PC-3 (cell line): ENCODE results near the gene SPATA18. TPM values are rescaled to one million over a fixed set of nuclear protein-coding genes. Genes with fewer than 3 reads are reported as not detected.

Source experiments
- ATAC-seq: fragments of 200-7000 bp; cut with Tn5 transposase; 2 replicates; pipeline ENCODE4 v1.9.1; 2020; ENCODE audit warnings: mild to moderate bottlenecking, moderate library complexity
- BruUV-seq: library from RNA; stranded (reverse); fragments of 400-500 nt; replicated peaks from 2 replicates; lab custom pipeline; 2021; lab: Mats Ljungman, UMichigan
- CTCF ChIA-PET: fragments of 300-600 bp; sonication (Branson Sonifier 250); formaldehyde crosslinking; loops from one replicate; lab custom pipeline; 2022; ENCODE audit warnings: antibody characterized with exemption; lab: Charles Lee
- POLR2A ChIA-PET: fragments of 300-600 bp; sonication (Branson Sonifier 250); formaldehyde crosslinking; loops from one replicate; lab custom pipeline; 2022; ENCODE audit warnings: antibody characterized with exemption; ENCODE audit not compliant: unreplicated experiment; lab: Charles Lee
- DNase-seq: peaks from one replicate; pipeline ENCODE4 v3.0.0-alpha.2; 2015
- H2AFZ ChIP-seq: fragments of 300-600 bp; sonication (generic); 2 replicates; pipeline ENCODE4 v1.6.0; 2016; ENCODE audit warnings: antibody characterized with exemption, low read length
- H3F3A ChIP-seq: fragments of 300-600 bp; sonication (generic); one replicate; pipeline ENCODE4 v1.6.0; 2017; ENCODE audit warnings: antibody characterized with exemption, low read length, control low read depth, mild to moderate bottlenecking; ENCODE audit not compliant: unreplicated experiment
- H3K27ac ChIP-seq: fragments of 300-600 bp; sonication (generic); 2 replicates; pipeline ENCODE4 v1.5.1; 2016; ENCODE audit warnings: mild to moderate bottlenecking, low read length
- H3K27me3 ChIP-seq: fragments of 300-600 bp; sonication (generic); 2 replicates; pipeline ENCODE4 v1.6.1; 2016; ENCODE audit warnings: low read length, mixed read lengths
- H3K36me3 ChIP-seq: fragments of 300-600 bp; sonication (generic); 2 replicates; pipeline ENCODE4 v1.6.1; 2016; ENCODE audit warnings: low read depth, mixed run types, low read length, mixed read lengths
- H3K4me1 ChIP-seq: fragments of 300-600 bp; sonication (generic); 2 replicates; pipeline ENCODE4 v1.5.1; 2016; ENCODE audit warnings: low read length; ENCODE audit not compliant: insufficient read depth
- H3K4me2 ChIP-seq: fragments of 300-600 bp; sonication (generic); 2 replicates; pipeline ENCODE4 v1.6.0; 2016; ENCODE audit warnings: low read length
- H3K4me3 ChIP-seq: fragments of 300-600 bp; sonication (generic); 2 replicates; pipeline ENCODE4 v1.5.1; 2016; ENCODE audit warnings: mild to moderate bottlenecking, low read length, mixed read lengths
- H3K79me2 ChIP-seq: fragments of 300-600 bp; sonication (generic); 2 replicates; pipeline ENCODE4 v1.6.1; 2017; ENCODE audit warnings: low read length, mixed read lengths
- H3K9ac ChIP-seq: fragments of 300-600 bp; sonication (generic); 2 replicates; pipeline ENCODE4 v1.6.0; 2016; ENCODE audit warnings: mild to moderate bottlenecking, low read length
- H3K9me2 ChIP-seq: fragments of 300-600 bp; sonication (generic); replicated peaks from 2 replicates; pipeline ENCODE4 v1.6.1; 2016; ENCODE audit warnings: mixed run types, low read length, mixed read lengths
- H3K9me3 ChIP-seq: fragments of 300-600 bp; sonication (generic); 2 replicates; pipeline ENCODE4 v1.6.1; 2016; ENCODE audit warnings: low read length, mixed read lengths
- H4K20me1 ChIP-seq: fragments of 300-600 bp; sonication (generic); 2 replicates; pipeline ENCODE4 v1.6.1; 2016; ENCODE audit warnings: low read length, mixed read lengths
- EZH2 ChIP-seq: fragments of 300-600 bp; sonication (generic); IDR thresholded peaks from one replicate; pipeline ENCODE4 v1.6.1; 2017; ENCODE audit warnings: antibody characterized with exemption, mild to moderate bottlenecking, low read length; ENCODE audit not compliant: unreplicated experiment
- EZH2phosphoT487 ChIP-seq: fragments of 300-600 bp; sonication (generic); IDR thresholded peaks from 2 replicates; pipeline ENCODE4 v1.6.1; 2018; ENCODE audit warnings: mild to moderate bottlenecking, antibody characterized with exemption, low read length, borderline replicate concordance
- intact Hi-C: fragments of 100-400 bp; cut with micrococcal nuclease; formaldehyde crosslinking; loops from 2 replicates; pipeline ENCODE4 v1.9.0; 2023
- total RNA-seq: library from RNA; depleted of rRNA; stranded (reverse); fragments of >200 nt; gene quantifications from 2 replicates; pipeline ENCODE4 v1.2.3, GENCODE V29; 2014
- TF ChIP-seq, protein P1 (sequence below): fragments of 300-600 bp; sonication (generic); conservative IDR thresholded peaks from 2 replicates; pipeline ENCODE4 v1.5.1; 2017; ENCODE audit warnings: antibody characterized with exemption, low read depth, mild to moderate bottlenecking, low read length

Gene SPATA18
- total RNA-seq, 1 experiment from 2014 or later: not detected

DNA sequence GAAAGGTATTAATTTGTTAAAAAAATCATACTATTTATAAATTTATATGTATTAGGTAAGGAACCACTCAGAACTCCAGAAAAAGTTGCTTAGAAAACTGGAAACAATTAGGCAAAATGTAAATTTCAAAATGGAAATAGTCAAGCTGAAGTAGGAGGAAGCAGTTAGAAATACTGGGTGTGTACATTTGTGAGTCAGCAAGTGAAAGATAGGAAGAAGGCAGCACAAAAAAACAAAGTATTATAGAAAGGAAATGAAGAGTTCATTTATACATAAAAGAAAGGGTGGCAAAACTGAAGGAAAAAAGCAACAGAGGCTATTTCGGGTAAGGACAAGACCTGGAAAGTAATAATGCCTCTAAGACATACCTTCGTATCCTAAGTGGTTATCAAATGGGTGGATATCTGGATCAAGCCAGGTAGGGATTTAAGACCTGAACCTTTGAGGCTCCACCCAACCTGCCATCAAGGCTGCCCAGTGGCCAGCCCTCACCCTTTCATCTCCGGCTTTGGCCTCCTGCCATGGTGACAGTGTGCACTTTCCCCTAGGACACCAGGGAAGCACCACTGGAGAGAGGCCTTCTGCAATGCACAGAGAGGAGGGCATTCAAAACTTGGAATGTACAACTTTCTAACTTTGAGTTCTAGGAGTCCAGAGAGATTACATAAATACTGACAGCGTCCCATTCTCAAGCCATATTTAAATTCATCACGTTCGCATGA, 31.0 kb upstream of the SPATA18 start, which contains the start of gene LRRC66:
LRRC66 (minus strand) TSS at position 428 of the 722 bp plus-strand sequence. CDS start 2,750 bp downstream, outside the sequence.
- peaks cover 3% of the 10 kb centered on the region for H3F3A ChIP-seq
- H2AFZ ChIP-seq: peak within 1 kb of the TSS; percentile 56
- peak within 1 kb of the TSS; percentile 60 for H3K27ac ChIP-seq
- no TSS peak for BruUV-seq
- H4K20me1 ChIP-seq: no peaks in the 10 kb centered on the region
- DNase-seq (peak; percentile 83), ATAC-seq (peak; percentile 95)
- peak within 1 kb of the TSS; percentile 75 for H3K4me2 ChIP-seq
- no peaks in the 10 kb centered on the region for H3K27me3 ChIP-seq
- peaks cover 12% of the 10 kb centered on the region; the same call in 1 of the 2 replicates for H3K36me3 ChIP-seq
- no peak for TF ChIP-seq EZH2phosphoT487
- TF ChIP-seq, protein P1, sequence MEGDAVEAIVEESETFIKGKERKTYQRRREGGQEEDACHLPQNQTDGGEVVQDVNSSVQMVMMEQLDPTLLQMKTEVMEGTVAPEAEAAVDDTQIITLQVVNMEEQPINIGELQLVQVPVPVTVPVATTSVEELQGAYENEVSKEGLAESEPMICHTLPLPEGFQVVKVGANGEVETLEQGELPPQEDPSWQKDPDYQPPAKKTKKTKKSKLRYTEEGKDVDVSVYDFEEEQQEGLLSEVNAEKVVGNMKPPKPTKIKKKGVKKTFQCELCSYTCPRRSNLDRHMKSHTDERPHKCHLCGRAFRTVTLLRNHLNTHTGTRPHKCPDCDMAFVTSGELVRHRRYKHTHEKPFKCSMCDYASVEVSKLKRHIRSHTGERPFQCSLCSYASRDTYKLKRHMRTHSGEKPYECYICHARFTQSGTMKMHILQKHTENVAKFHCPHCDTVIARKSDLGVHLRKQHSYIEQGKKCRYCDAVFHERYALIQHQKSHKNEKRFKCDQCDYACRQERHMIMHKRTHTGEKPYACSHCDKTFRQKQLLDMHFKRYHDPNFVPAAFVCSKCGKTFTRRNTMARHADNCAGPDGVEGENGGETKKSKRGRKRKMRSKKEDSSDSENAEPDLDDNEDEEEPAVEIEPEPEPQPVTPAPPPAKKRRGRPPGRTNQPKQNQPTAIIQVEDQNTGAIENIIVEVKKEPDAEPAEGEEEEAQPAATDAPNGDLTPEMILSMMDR: no peak
- no peak for TF ChIP-seq EZH2
- no peaks in the 10 kb centered on the region for H3K79me2 ChIP-seq
- POLR2A ChIA-PET: no interaction called here
- intact Hi-C loops: loop anchor here (2.0 kb wide), 1 partner anchor 125 kb away; no protein-coding TSS in a partner anchor
- H3K4me3 ChIP-seq: peak within 1 kb of the TSS; percentile 29; the same call in 1 of the 2 replicates
- no peak within 1 kb of the TSS; the same call in 1 of the 2 replicates for H3K9ac ChIP-seq
- H3K9me2 ChIP-seq: no peaks in the 10 kb centered on the region
- H3K4me1 ChIP-seq: peaks cover 19% of the 10 kb centered on the region
- no peaks in the 10 kb centered on the region for H3K9me3 ChIP-seq
- CTCF ChIA-PET: interaction anchor here (0.6 to 0.7 kb wide), 2 partner anchors 61 to 136 kb away, joined by 3 to 4 read pairs; no protein-coding TSS in a partner anchor

DNA sequence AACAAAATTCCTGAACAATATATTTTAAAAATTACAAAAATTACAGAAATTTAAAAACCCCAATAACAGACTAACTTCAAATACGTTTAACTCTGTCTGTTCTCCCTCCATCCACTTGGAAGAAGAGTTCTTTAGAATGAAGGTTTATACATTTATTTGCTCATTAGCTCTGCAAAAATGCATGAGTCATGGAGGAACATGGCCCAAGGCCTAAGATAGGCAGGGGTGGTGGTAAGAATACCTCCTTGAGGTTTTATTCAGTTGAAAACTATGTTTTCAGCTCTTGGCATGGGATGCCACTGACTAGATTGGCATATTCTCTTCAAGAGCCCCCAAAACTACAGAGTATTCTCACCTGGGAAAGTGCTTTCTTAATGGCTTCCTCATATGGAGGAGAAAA, 22.1 kb upstream of the SPATA18 start:
- Histone ChIP-seq H3K9me3 (no peaks in the 10 kb centered on the region), H2AFZ (no peak overlapping the region), H3K4me3 (no peak overlapping the region), H3K27me3 (no peaks in the 10 kb centered on the region), H3K9me2 (no peaks in the 10 kb centered on the region), H3K36me3 (peaks cover 37% of the 10 kb centered on the region), H3K4me2 (peak overlapping the region; percentile 22), H4K20me1 (no peaks in the 10 kb centered on the region), H3F3A (peaks cover 4% of the 10 kb centered on the region), H3K27ac (0 out of 2 replicates have a peak overlapping the region, but pooled peaks have one; percentile 16), H3K9ac (no peak overlapping the region), H3K4me1 (peaks cover 14% of the 10 kb centered on the region), H3K79me2 (peaks cover 8% of the 10 kb centered on the region; the same call in 1 of the 2 replicates)
- POLR2A ChIA-PET: interaction anchor here (1.2 kb wide), 1 partner anchor 9 kb away, joined by 5 read pairs; the partner anchor contains the start of gene SGCB
- intact Hi-C loops: loop anchor here (1.0 kb wide), 2 partner anchors 8 to 73 kb away; no protein-coding TSS in a partner anchor
- no peak for TF ChIP-seq EZH2
- TF ChIP-seq, protein P1: no peak
- TF ChIP-seq EZH2phosphoT487: no peak
- BruUV-seq: no TSS peak
- CTCF ChIA-PET: no interaction called here
- DNase-seq: peak; percentile 96
- peak; percentile 99 for ATAC-seq
